NT2/D1 (cell line): ENCODE data around the gene SNX14.

ENCODE experiments used
- YY1 ChIP-seq: IDR thresholded peaks from 2 replicates; pipeline ENCODE4 v1.6.1; 2011; ENCODE audit not compliant: insufficient read length, insufficient read depth
- ZNF274 ChIP-seq: IDR thresholded peaks from 2 replicates; pipeline ENCODE4 v1.6.1; 2011; ENCODE audit warnings: mild to moderate bottlenecking, low read depth, low read length

GRCh38 chr6:85614780-85615179 is 21.1 kb upstream of the SNX14 start:
- TF ChIP-seq YY1 (no peak), ZNF274 (no peak)
